PC-3 (cell line): ENCODE results near the gene TPRN. TPM values are rescaled to one million over a fixed set of nuclear protein-coding genes. Genes with fewer than 3 reads are reported as not detected.

Experiments used
- ATAC-seq: fragments of 200-7000 bp; cut with Tn5 transposase; 2 replicates; pipeline ENCODE4 v1.9.1; 2020; ENCODE audit warnings: mild to moderate bottlenecking, moderate library complexity
- BruUV-seq: library from RNA; stranded (reverse); fragments of 400-500 nt; replicated peaks from 2 replicates; lab custom pipeline; 2021; lab: Mats Ljungman, UMichigan
- CTCF ChIA-PET: fragments of 300-600 bp; sonication (Branson Sonifier 250); formaldehyde crosslinking; loops from one replicate; lab custom pipeline; 2022; ENCODE audit warnings: antibody characterized with exemption; lab: Charles Lee
- POLR2A ChIA-PET: fragments of 300-600 bp; sonication (Branson Sonifier 250); formaldehyde crosslinking; loops from one replicate; lab custom pipeline; 2022; ENCODE audit warnings: antibody characterized with exemption; ENCODE audit not compliant: unreplicated experiment; lab: Charles Lee
- DNase-seq: peaks from one replicate; pipeline ENCODE4 v3.0.0-alpha.2; 2015
- H2AFZ ChIP-seq: fragments of 300-600 bp; sonication (generic); 2 replicates; pipeline ENCODE4 v1.6.0; 2016; ENCODE audit warnings: antibody characterized with exemption, low read length
- H3F3A ChIP-seq: fragments of 300-600 bp; sonication (generic); one replicate; pipeline ENCODE4 v1.6.0; 2017; ENCODE audit warnings: antibody characterized with exemption, low read length, control low read depth, mild to moderate bottlenecking; ENCODE audit not compliant: unreplicated experiment
- H3K27ac ChIP-seq: fragments of 300-600 bp; sonication (generic); 2 replicates; pipeline ENCODE4 v1.5.1; 2016; ENCODE audit warnings: mild to moderate bottlenecking, low read length
- H3K27me3 ChIP-seq: fragments of 300-600 bp; sonication (generic); 2 replicates; pipeline ENCODE4 v1.6.1; 2016; ENCODE audit warnings: low read length, mixed read lengths
- H3K36me3 ChIP-seq: fragments of 300-600 bp; sonication (generic); 2 replicates; pipeline ENCODE4 v1.6.1; 2016; ENCODE audit warnings: low read depth, mixed run types, low read length, mixed read lengths
- H3K4me1 ChIP-seq: fragments of 300-600 bp; sonication (generic); 2 replicates; pipeline ENCODE4 v1.5.1; 2016; ENCODE audit warnings: low read length; ENCODE audit not compliant: insufficient read depth
- H3K4me2 ChIP-seq: fragments of 300-600 bp; sonication (generic); 2 replicates; pipeline ENCODE4 v1.6.0; 2016; ENCODE audit warnings: low read length
- H3K4me3 ChIP-seq: fragments of 300-600 bp; sonication (generic); 2 replicates; pipeline ENCODE4 v1.5.1; 2016; ENCODE audit warnings: mild to moderate bottlenecking, low read length, mixed read lengths
- H3K79me2 ChIP-seq: fragments of 300-600 bp; sonication (generic); 2 replicates; pipeline ENCODE4 v1.6.1; 2017; ENCODE audit warnings: low read length, mixed read lengths
- H3K9ac ChIP-seq: fragments of 300-600 bp; sonication (generic); 2 replicates; pipeline ENCODE4 v1.6.0; 2016; ENCODE audit warnings: mild to moderate bottlenecking, low read length
- H3K9me2 ChIP-seq: fragments of 300-600 bp; sonication (generic); replicated peaks from 2 replicates; pipeline ENCODE4 v1.6.1; 2016; ENCODE audit warnings: mixed run types, low read length, mixed read lengths
- H3K9me3 ChIP-seq: fragments of 300-600 bp; sonication (generic); 2 replicates; pipeline ENCODE4 v1.6.1; 2016; ENCODE audit warnings: low read length, mixed read lengths
- H4K20me1 ChIP-seq: fragments of 300-600 bp; sonication (generic); 2 replicates; pipeline ENCODE4 v1.6.1; 2016; ENCODE audit warnings: low read length, mixed read lengths
- EZH2 ChIP-seq: fragments of 300-600 bp; sonication (generic); IDR thresholded peaks from one replicate; pipeline ENCODE4 v1.6.1; 2017; ENCODE audit warnings: antibody characterized with exemption, mild to moderate bottlenecking, low read length; ENCODE audit not compliant: unreplicated experiment
- EZH2phosphoT487 ChIP-seq: fragments of 300-600 bp; sonication (generic); IDR thresholded peaks from 2 replicates; pipeline ENCODE4 v1.6.1; 2018; ENCODE audit warnings: mild to moderate bottlenecking, antibody characterized with exemption, low read length, borderline replicate concordance
- intact Hi-C: fragments of 100-400 bp; cut with micrococcal nuclease; formaldehyde crosslinking; loops from 2 replicates; pipeline ENCODE4 v1.9.0; 2023
- total RNA-seq: library from RNA; depleted of rRNA; stranded (reverse); fragments of >200 nt; gene quantifications from 2 replicates; pipeline ENCODE4 v1.2.3, GENCODE V29; 2014
- TF ChIP-seq, protein P1 (sequence below): fragments of 300-600 bp; sonication (generic); conservative IDR thresholded peaks from 2 replicates; pipeline ENCODE4 v1.5.1; 2017; ENCODE audit warnings: antibody characterized with exemption, low read depth, mild to moderate bottlenecking, low read length

Gene TPRN
- total RNA-seq, 1 experiment from 2014 or later, result 11.3 TPM

DNA sequence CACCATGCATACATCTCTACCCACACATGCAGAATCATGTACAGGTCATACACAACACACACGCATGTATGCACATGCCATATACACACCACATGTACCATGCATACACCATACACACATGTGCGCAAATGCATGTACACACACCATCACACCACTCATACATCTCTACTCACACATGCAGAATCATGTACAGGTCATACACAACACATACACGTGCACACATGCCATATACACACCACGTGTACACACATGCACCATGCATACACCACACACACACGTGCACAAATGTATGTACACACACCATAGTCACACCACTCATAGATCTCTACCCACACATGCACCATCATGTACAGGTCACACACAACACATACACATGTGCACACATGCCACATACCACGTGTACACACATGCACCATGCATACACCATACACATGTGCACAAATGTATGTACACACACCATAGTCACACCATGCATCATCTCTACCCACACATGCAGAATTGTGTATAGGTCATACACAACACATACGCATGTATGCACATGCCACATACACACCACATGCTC, 47.6 kb downstream of the TPRN start:
- H3K4me3 ChIP-seq, result no peak overlapping the region
- H3K9ac ChIP-seq, result no peak overlapping the region
- no peak overlapping the region for H2AFZ ChIP-seq
- H3F3A ChIP-seq, result no peaks in the 10 kb centered on the region
- no peak for TF ChIP-seq EZH2phosphoT487
- TF ChIP-seq, protein P1, sequence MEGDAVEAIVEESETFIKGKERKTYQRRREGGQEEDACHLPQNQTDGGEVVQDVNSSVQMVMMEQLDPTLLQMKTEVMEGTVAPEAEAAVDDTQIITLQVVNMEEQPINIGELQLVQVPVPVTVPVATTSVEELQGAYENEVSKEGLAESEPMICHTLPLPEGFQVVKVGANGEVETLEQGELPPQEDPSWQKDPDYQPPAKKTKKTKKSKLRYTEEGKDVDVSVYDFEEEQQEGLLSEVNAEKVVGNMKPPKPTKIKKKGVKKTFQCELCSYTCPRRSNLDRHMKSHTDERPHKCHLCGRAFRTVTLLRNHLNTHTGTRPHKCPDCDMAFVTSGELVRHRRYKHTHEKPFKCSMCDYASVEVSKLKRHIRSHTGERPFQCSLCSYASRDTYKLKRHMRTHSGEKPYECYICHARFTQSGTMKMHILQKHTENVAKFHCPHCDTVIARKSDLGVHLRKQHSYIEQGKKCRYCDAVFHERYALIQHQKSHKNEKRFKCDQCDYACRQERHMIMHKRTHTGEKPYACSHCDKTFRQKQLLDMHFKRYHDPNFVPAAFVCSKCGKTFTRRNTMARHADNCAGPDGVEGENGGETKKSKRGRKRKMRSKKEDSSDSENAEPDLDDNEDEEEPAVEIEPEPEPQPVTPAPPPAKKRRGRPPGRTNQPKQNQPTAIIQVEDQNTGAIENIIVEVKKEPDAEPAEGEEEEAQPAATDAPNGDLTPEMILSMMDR, result no peak
- no peak for TF ChIP-seq EZH2
- no peaks in the 10 kb centered on the region for H3K9me3 ChIP-seq
- ChIA-PET CTCF (no interaction called here), POLR2A (no interaction called here)
- no peaks in the 10 kb centered on the region for H3K79me2 ChIP-seq
- no peaks in the 10 kb centered on the region; the same call in 1 of the 2 replicates for H3K4me1 ChIP-seq
- no peaks in the 10 kb centered on the region for H3K9me2 ChIP-seq
- BruUV-seq, result no TSS peak
- H3K27ac ChIP-seq, result no peak overlapping the region
- H3K4me2 ChIP-seq, result no peak overlapping the region
- intact Hi-C loops, result no loop called here
- DNase-seq (no peak), ATAC-seq (no peak)
- peaks cover 5% of the 10 kb centered on the region; the same call in 1 of the 2 replicates for H3K27me3 ChIP-seq
- no peaks in the 10 kb centered on the region for H4K20me1 ChIP-seq
- no peaks in the 10 kb centered on the region for H3K36me3 ChIP-seq

- H3K4me2 ChIP-seq, result no peak overlapping the region
- H3K4me1 ChIP-seq, result no peaks in the 10 kb centered on the region; the same call in 1 of the 2 replicates
- intact Hi-C loops, result loop anchor here (2.0 kb wide), 1 partner anchor 38 kb away; the partner anchor contains the start of genes ANAPC2 and SSNA1
- H3K27ac ChIP-seq, result no peak overlapping the region
- DNase-seq (peak; percentile 94), ATAC-seq (peak; percentile 65)
- no peaks in the 10 kb centered on the region for H4K20me1 ChIP-seq
- H2AFZ ChIP-seq, result no peak overlapping the region
- H3K9me2 ChIP-seq, result no peaks in the 10 kb centered on the region
- no peaks in the 10 kb centered on the region for H3K27me3 ChIP-seq
- no peaks in the 10 kb centered on the region for H3K79me2 ChIP-seq
- ChIA-PET POLR2A (interaction anchor here (0.6 to 1.0 kb wide), 10 partner anchors 10 to 351 kb away, joined by 3 to 42 read pairs (median 5); no protein-coding TSS in a partner anchor), CTCF (interaction anchor here (0.6 to 1.4 kb wide), 7 partner anchors 21 to 453 kb away, joined by 3 to 6 read pairs (median 4); partner anchors contain the start of genes MAN1B1, NRARP and TMEM210)
- no peaks in the 10 kb centered on the region for H3F3A ChIP-seq
- no peak overlapping the region for H3K9ac ChIP-seq
- H3K9me3 ChIP-seq, result no peaks in the 10 kb centered on the region
- BruUV-seq, result no TSS peak
- no peak for TF ChIP-seq EZH2
- H3K36me3 ChIP-seq, result no peaks in the 10 kb centered on the region
- no peak overlapping the region for H3K4me3 ChIP-seq
These were observed 49.7 kb downstream of the TPRN start for GRCh38 chr9:137150617-137151457.

DNA sequence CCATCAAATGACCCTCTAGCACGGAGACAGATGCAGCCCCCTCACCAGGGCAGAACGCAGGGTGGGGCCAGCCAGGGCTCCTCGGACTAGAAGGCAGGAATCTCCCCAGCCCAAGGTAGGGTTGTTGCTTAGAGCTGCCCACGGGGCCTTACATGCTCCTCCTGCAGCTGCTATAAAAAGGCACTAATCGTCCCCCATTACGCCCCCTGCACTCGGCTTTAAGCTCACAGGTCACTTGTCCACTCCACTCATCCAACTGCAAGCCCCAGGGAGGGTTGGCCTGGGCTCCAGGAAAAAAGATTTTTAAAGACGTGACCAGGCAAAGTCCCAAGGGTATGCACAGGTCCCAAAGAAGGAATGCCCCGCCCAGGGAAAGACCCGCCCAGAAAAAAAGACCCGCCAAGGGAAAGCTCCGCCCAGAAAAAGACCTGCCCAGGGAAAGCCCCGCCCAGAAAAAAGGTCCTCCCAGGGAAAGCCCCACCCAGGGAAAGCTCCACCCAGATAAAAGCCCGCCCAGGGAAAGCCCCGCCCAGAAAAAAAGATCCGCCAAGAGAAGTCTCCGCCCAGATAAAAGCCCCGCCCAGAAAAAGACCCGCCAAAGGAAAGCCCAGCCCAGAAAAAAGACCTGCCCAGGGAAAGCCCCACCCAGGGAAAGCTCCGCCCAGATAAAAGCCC, 50.5 kb downstream of the TPRN start:
- no peaks in the 10 kb centered on the region for H3K9me2 ChIP-seq
- peak overlapping the region; percentile 48 for H3K4me3 ChIP-seq
- peak; percentile 20 for ATAC-seq
- peak overlapping the region; percentile 31; the same call in 1 of the 2 replicates for H3K9ac ChIP-seq
- no peaks in the 10 kb centered on the region for H3K79me2 ChIP-seq
- no peak for TF ChIP-seq EZH2
- TF ChIP-seq EZH2phosphoT487, result no peak
- TF ChIP-seq, protein P1, result no peak
- H3F3A ChIP-seq, result no peaks in the 10 kb centered on the region
- DNase-seq, result no peak
- no peaks in the 10 kb centered on the region for H4K20me1 ChIP-seq
- intact Hi-C loops, result loop anchor here (2.0 kb wide), 1 partner anchor 39 kb away; the partner anchor contains the start of genes ANAPC2 and SSNA1
- H3K27ac ChIP-seq, result no peak overlapping the region
- peak overlapping the region; percentile 70 for H3K4me2 ChIP-seq
- ChIA-PET POLR2A (interaction anchor here (0.6 to 0.7 kb wide), 6 partner anchors 9 to 220 kb away, joined by 3 to 27 read pairs (median 12); no protein-coding TSS in a partner anchor), CTCF (interaction anchor here (0.7 to 1.4 kb wide), 4 partner anchors 20 to 101 kb away, joined by 3 to 6 read pairs (median 4); partner anchors contain the start of genes MAN1B1 and TMEM210)
- BruUV-seq, result no TSS peak
- H3K9me3 ChIP-seq, result no peaks in the 10 kb centered on the region
- no peaks in the 10 kb centered on the region for H3K27me3 ChIP-seq
- H3K36me3 ChIP-seq, result no peaks in the 10 kb centered on the region
- H2AFZ ChIP-seq, result peak overlapping the region; percentile 61; the same call in 1 of the 2 replicates
- H3K4me1 ChIP-seq, result no peaks in the 10 kb centered on the region; the same call in 1 of the 2 replicates
